Measurements from ENCODE around the gene RGPD5. TPM values are rescaled to one million over a fixed set of nuclear protein-coding genes. Genes with fewer than 3 reads are reported as not detected.
"Not testable (repeated sequence)": the region's sequence is repeated elsewhere in the genome, so short reads cannot be mapped to it uniquely, and the experiment has no call there.

Gene RGPD5
- 10 to 100 TPM; 13.6 to 52.6 (median 33.4) TPM for total RNA-seq

DNA sequence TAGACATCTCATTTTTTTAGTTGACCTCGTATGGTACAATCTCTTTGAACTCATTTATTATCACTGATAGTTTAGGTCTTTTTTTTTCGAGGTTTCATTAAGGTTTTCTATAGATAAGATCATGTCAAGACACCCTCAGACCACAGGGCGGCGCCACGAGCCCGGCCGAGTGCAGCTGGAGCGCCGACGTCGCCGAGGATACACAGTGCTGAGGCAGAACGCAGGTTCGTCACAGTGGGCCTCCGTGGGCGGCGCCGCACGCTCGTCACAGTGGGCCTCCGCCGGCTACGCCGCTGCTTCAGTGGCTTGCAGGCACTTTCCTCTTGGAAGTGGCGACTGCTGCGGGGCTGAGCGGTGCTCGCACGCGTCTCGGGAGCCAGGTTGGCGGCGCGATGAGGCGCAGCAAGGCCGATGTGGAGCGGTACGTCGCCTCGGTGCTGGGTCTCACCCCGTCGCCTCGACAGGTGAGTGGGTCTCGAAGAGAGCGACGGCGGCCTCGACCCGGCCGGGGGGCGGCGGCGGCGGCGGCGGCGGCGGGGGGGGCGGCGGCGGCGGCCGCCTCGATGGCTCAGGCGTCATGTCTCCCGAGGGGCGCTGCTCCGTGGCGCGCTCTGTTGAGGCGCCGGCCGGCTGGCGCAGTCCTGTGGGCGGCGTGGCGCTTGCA, at the start of gene RGPD5:
Gene RGPD5 (plus strand): TSS at position 232 of the 664 bp plus-strand sequence. CDS start 161 bp downstream, at position 393.
- WGBS, 2 donors (ENCODE audit: low coverage in 1 of 2), result no CpG with 5 or more reads among the region's 77 CpGs
- H3K4me1 ChIP-seq, H3K9me3 ChIP-seq, H3K36me3 ChIP-seq, H3K27me3 ChIP-seq: not testable (repeated sequence)
- peak within 1 kb of the TSS in 1 of 4 donors; percentile 42 for H3K27ac ChIP-seq
- H3K4me3 ChIP-seq, result peak within 1 kb of the TSS in 1 of 2 donors; percentile 27
- ATAC-seq, result peak; percentile 100

DNA sequence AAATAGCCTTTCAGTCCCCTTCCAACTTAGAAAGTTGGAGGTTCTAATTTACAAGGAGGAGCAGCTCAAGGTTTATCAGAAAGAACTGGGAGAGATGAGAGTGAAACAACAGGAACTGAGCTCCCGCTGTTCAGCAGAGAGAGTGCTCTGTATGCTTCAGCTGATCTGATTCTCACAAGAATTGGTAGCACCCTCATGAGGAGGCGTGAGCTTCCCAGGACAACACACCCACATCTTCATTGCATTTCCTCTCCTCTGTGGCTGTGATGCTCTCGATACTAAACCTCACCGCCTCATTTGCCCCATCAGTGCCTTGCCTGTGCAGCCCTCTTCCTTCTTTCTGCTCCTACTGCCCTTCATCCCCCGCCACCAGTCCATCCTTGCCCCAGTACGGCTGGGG, 42.5 kb upstream of the RGPD5 start:
- H3K4me1 ChIP-seq, H3K36me3 ChIP-seq, ATAC-seq, H3K27me3 ChIP-seq, H3K4me3 ChIP-seq, H3K27ac ChIP-seq, H3K9me3 ChIP-seq: not testable (repeated sequence)
- WGBS, 2 donors (ENCODE audit: low coverage in 1 of 2), result no CpG with 5 or more reads among the region's 6 CpGs

- H3K27me3 ChIP-seq, H3K9me3 ChIP-seq, H3K36me3 ChIP-seq, H3K27ac ChIP-seq, H3K4me1 ChIP-seq, H3K4me3 ChIP-seq: not testable (repeated sequence)
- WGBS, 2 donors (ENCODE audit: low coverage in 1 of 2), result no CpG with 5 or more reads among the region's 3 CpGs
- ATAC-seq, result peak; percentile 12
Observed at GRCh38 chr2:109757163-109757824, 36.8 kb upstream of the RGPD5 start.

DNA sequence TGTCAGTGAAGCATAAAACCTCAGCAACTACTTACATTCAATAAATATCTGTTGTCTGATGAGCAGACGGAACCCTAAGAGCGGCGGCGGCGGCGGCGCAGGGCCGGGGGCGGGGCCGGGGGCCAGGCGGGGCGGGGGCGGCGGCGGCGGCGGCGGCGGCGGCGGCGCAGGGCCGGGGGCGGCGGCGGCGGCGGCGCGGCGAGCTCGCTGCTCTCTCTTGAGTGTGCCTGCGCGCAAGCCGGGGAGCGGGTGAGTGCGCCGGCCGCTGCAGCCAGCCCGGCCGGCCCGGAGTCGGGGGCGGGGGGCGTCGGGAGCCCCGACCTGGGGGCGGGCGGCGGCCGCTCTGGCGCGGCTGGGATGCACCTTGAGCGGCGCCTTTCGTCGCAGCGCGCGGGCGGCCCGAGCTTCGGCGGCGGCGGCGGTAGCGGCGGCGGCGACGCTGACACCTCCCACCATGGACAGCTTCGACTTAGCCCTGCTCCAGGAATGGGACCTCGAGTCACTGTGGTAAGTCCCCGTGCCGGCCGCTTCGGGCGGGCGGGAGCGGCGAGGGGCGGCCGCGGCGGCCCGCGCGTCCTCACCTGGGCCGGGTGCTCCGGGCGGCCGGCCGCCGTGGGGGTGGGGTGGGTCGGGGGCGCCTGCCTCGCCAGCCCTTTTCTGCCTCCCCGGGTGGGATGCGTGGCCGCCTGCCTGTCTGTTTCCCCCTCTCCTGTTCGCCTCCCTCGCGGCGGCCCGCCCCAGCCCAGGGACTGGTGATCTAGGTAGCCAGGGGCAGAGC, 33.7 kb upstream of the RGPD5 start:
- H3K36me3 ChIP-seq, H3K27ac ChIP-seq, H3K9me3 ChIP-seq, H3K4me1 ChIP-seq, H3K27me3 ChIP-seq: not testable (repeated sequence)
- no CpG with 5 or more reads among the region's 106 CpGs for WGBS, 2 donors (ENCODE audit: low coverage in 1 of 2)
- peak overlapping the region in 1 of 2 donors; percentile 42 for H3K4me3 ChIP-seq
- peak; percentile 59 for ATAC-seq

- not testable (repeated sequence) for H3K9me3 ChIP-seq, H3K27me3 ChIP-seq, H3K36me3 ChIP-seq, H3K27ac ChIP-seq, H3K4me1 ChIP-seq
- peak overlapping the region in 1 of 2 donors; percentile 42 for H3K4me3 ChIP-seq
- no CpG with 5 or more reads among the region's 23 CpGs for WGBS, 2 donors (ENCODE audit: low coverage in 1 of 2)
- peak; percentile 20 for ATAC-seq
Observed at GRCh38 chr2:109761043-109761454, 33.1 kb upstream of the RGPD5 start.

DNA sequence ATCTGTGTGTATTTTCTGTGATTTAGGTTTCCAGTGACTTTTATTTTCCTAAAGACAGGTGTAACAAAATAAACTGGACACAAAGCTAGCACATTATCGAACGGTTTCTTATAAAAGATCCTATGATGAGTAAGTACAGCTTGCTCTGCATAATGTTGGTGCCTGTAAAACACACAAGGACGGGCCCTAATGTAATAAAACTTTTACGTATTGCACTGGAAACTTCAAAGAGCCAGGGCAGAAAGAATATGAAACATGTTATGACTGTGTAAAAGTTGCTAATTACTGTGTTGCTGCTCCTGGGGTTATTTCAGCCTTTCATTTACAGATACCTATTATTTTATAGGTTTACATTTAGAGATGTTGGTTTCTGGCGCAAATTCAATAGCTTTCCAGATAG, 32.1 kb upstream of the RGPD5 start:
- H3K27ac ChIP-seq, H3K27me3 ChIP-seq, H3K9me3 ChIP-seq, H3K4me1 ChIP-seq, ATAC-seq, H3K36me3 ChIP-seq, H3K4me3 ChIP-seq: not testable (repeated sequence)
- 100% methylated on average over 1 of the region's 5 CpGs; no CpG with 5 or more reads in 1 of the 2 donors for WGBS, 2 donors (ENCODE audit: low coverage in 1 of 2)

DNA sequence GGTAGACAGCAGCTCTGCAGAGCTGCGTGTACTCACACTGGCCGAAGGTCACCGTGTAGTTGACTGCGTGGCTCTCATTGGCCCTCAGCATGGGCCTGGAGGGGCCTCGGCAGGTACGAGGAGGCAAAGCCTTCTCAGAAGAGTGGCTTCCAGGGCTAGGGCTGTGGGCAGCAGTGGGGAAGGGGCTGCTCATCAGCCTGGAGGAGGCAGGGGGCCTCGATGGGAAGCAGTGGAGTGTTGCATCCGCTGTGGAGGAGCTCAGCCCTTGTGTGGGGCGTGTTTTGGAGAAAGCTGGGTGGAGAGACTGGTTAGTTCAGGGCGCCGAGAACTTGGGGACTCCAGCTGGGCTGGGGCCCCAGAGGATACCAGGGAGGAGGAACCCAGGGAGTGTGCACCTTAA, 28.0 kb upstream of the RGPD5 start:
- H3K27ac ChIP-seq, H3K4me1 ChIP-seq, H3K36me3 ChIP-seq, ATAC-seq, H3K9me3 ChIP-seq, H3K27me3 ChIP-seq, H3K4me3 ChIP-seq: not testable (repeated sequence)
- no CpG with 5 or more reads among the region's 11 CpGs for WGBS, 2 donors (ENCODE audit: low coverage in 1 of 2)

DNA sequence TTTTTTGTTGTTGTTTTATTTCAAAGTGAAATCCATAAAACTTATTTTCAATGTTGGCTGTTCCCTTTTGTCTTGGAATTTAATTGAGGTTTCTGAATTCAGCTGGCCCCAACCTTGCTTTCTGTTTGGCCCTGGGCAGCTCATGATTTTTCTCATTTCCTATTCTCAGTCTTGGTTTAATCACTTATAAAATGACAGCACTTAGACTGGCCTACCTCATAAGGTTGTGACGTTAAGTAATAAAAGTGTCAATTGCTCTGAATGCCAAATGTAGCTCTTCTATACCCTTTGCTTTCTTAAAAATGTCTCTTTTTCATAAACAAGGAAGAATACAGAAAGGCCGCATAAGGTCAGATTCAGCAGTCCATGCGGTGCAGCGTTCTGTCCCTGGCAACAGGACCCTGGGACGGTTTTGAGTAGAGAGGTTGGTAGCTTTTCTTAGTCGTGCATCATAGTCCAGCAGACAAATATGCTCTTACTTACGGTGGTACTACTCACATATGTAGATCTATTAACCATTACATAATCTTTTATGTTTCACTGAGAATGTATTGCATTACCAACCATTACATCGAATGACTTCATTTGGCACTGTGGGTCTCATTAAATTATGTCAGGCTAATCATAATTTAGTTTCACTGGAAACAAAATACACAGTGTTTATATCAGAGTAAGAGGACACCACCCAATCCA, 27.1 kb upstream of the RGPD5 start:
- H3K27me3 ChIP-seq, H3K4me3 ChIP-seq, H3K4me1 ChIP-seq, H3K27ac ChIP-seq, H3K9me3 ChIP-seq, H3K36me3 ChIP-seq, ATAC-seq: not testable (repeated sequence)
- 80 to 96% methylated on average over 2 to 5 of the region's 8 CpGs for WGBS, 2 donors (ENCODE audit: low coverage in 1 of 2)

- not testable (repeated sequence) for H3K36me3 ChIP-seq, H3K27me3 ChIP-seq, H3K9me3 ChIP-seq, ATAC-seq, H3K4me3 ChIP-seq, H3K4me1 ChIP-seq, H3K27ac ChIP-seq
- no CpG with 5 or more reads among the region's 10 CpGs for WGBS, 2 donors (ENCODE audit: low coverage in 1 of 2)
Observed at GRCh38 chr2:109768934-109769333, 25.2 kb upstream of the RGPD5 start.

DNA sequence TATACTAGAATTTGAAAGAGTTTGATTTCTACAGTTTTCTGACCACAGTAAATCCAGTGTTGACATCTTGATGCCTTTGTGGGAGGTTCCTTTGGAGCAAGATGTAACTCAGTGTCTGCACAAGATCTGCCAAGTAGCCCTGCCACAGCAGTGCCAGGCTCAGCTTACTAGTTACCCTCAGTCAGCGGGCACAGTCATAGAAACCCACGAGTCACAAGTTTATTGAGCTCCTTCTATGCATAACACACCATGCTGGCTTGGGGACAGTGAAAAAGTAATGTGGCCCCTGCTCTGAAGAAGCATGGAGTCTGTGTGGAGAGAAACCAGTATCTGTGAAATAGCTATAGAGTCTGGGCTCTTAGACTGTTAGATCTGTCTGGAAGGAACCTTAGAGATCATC, 15.0 kb upstream of the RGPD5 start:
- WGBS, 2 donors (ENCODE audit: low coverage in 1 of 2), result no CpG with 5 or more reads among the region's 2 CpGs
- H3K27ac ChIP-seq, H3K4me1 ChIP-seq, H3K27me3 ChIP-seq, H3K9me3 ChIP-seq, ATAC-seq, H3K36me3 ChIP-seq, H3K4me3 ChIP-seq: not testable (repeated sequence)

DNA sequence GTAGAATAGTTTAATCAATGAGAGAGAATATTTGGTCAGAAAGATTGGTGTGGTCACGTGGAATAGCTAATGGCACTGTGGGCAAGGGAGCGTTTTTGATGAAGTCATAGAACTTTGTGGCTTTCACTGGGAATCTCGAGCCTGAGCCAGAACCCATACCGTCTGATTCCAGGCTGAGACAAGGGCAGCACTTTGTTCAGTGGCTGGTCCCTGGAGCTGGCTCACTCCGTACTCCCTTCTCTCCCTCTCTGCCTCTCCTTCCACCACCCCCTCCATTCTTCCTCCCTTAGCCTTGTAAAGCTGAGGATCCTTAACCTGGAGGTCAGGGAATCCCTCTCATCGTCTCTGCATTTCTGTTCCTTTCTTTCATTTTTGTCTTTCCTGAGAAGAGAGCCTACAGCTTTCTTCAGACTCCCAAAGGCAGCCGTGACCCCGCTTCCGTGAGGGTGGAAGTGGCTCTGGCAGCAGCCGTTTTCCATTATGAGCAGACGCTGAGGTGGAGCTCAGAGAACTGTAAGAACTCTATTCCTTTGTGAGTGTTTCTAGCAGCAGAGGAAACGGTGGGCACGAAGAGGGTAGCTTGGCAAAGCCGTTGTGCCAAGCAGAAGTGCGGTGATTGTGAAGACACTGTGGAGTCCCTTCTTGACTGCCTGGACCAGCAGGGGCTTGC, 12.8 kb upstream of the RGPD5 start:
- not testable (repeated sequence) for H3K27ac ChIP-seq, ATAC-seq, H3K27me3 ChIP-seq, H3K36me3 ChIP-seq, H3K4me3 ChIP-seq, H3K9me3 ChIP-seq, H3K4me1 ChIP-seq
- WGBS, 2 donors (ENCODE audit: low coverage in 1 of 2), result no CpG with 5 or more reads among the region's 15 CpGs

DNA sequence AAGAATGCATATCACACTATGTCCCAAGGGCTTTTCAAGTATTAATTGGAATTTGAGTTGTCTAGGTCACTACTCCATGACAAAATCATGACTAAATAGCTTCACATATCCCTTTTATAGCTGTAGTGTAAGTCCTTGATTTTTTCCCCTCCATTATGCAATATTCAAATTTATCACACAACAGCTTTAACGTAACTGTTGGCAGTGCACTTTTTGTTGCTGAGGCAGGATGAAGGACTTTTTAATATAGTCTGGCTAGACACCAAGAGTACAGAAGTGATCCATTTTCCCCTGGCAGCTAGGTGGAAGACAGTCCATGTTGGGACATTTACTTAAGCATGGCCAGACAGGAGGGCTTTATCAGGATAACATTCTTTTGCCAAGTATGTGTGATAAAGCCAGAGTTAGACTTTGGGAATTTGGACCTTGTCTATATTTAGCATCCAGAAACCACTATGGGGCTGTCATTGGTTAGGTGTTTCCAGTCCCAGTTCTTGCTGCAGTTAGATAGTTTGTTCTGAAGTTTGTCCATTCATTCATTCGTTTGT, 11.6 kb upstream of the RGPD5 start:
- not testable (repeated sequence) for H3K4me3 ChIP-seq, H3K36me3 ChIP-seq, H3K27me3 ChIP-seq, H3K4me1 ChIP-seq, H3K27ac ChIP-seq, H3K9me3 ChIP-seq
- no CpG with 5 or more reads among the region's 2 CpGs for WGBS, 2 donors (ENCODE audit: low coverage in 1 of 2)
- ATAC-seq, result peak; percentile 90

Measured in gastroesophageal sphincter (tissue), 4 donors.